Cortex of kidney (tissue), 1 donor: ENCODE results near the gene SH2B3.
A peak's percentile ranks its signal among the peaks of the same experiment; 100 is the strongest.
"Not testable (repeated sequence)": the region's sequence is repeated elsewhere in the genome, so short reads cannot be mapped to it uniquely, and the experiment has no call there.

ENCODE experiments used
- DNase-seq: peaks from one replicate; lab custom pipeline; 2025; lab: John Stamatoyannopoulos, UW

SH2B3 gene

GRCh38 chr12:111387747-111388323, 17.9 kb upstream of the SH2B3 start:
- no peak for DNase-seq

GRCh38 chr12:111389635-111390034, 16.1 kb upstream of the SH2B3 start:
- DNase-seq: no peak

- DNase-seq: no peak
Measured at GRCh38 chr12:111390910-111391309, 14.8 kb upstream of the SH2B3 start.

- DNase-seq: no peak
Measured at GRCh38 chr12:111393700-111394300, 11.9 kb upstream of the SH2B3 start.

GRCh38 chr12:111394480-111394879, 11.2 kb upstream of the SH2B3 start:
- no peak for DNase-seq

GRCh38 chr12:111395336-111396187, 10.2 kb upstream of the SH2B3 start:
- DNase-seq: no peak

GRCh38 chr12:111396271-111396670, 9.5 kb upstream of the SH2B3 start:
- DNase-seq: not testable (repeated sequence)

GRCh38 chr12:111396726-111397445, 8.8 kb upstream of the SH2B3 start:
- peak; percentile 10 for DNase-seq

GRCh38 chr12:111398530-111398929, 7.2 kb upstream of the SH2B3 start:
- DNase-seq: no peak

- DNase-seq: not testable (repeated sequence)
Measured at GRCh38 chr12:111399741-111400404, 5.8 kb upstream of the SH2B3 start.

GRCh38 chr12:111401167-111401605, 4.5 kb upstream of the SH2B3 start:
- no peak for DNase-seq

GRCh38 chr12:111402490-111402824, 3.3 kb upstream of the SH2B3 start:
- not testable (repeated sequence) for DNase-seq

- no peak for DNase-seq
Measured at GRCh38 chr12:111404362-111405148, 1.2 kb upstream of the SH2B3 start.

GRCh38 chr12:111405149-111405858, 419 bp upstream of the SH2B3 start:
- DNase-seq: peak; percentile 81

GRCh38 chr12:111406474-111407376, 1.0 kb downstream of the SH2B3 start:
- no peak for DNase-seq

GRCh38 chr12:111407377-111408115, 1.8 kb downstream of the SH2B3 start:
- DNase-seq: no peak

GRCh38 chr12:111408116-111408440, 2.4 kb downstream of the SH2B3 start:
- no peak for DNase-seq

- no peak for DNase-seq
Measured at GRCh38 chr12:111408686-111409402, 3.1 kb downstream of the SH2B3 start.
